Smooth muscle cell (in vitro differentiated cells): ENCODE data around the gene SNX7. TPM values are rescaled to one million over a fixed set of nuclear protein-coding genes. Genes with fewer than 3 reads are reported as not detected.

Experiments
- DNase-seq: peaks from one replicate; lab custom pipeline; 2025; ENCODE audit not compliant: unreplicated experiment; lab: John Stamatoyannopoulos, UW
- H2AFZ ChIP-seq: fragments of 200-600 bp; sonication (generic); 2 replicates; pipeline ENCODE4 v1.6.0; 2016; ENCODE audit warnings: antibody characterized with exemption, low read depth, mild to moderate bottlenecking
- H3F3A ChIP-seq: fragments of 200-600 bp; sonication (generic); 2 replicates; pipeline ENCODE4 v1.6.0; 2017; ENCODE audit warnings: antibody characterized with exemption, low read depth
- H3K27ac ChIP-seq: fragments of 200-600 bp; sonication (generic); 2 replicates; pipeline ENCODE4 v1.5.1; 2016; ENCODE audit warnings: low read depth, mild to moderate bottlenecking
- H3K27me3 ChIP-seq: fragments of 200-600 bp; sonication (generic); 2 replicates; pipeline ENCODE4 v1.6.1; 2016; ENCODE audit warnings: low read depth, mild to moderate bottlenecking
- H3K36me3 ChIP-seq: fragments of 200-600 bp; sonication (generic); 2 replicates; pipeline ENCODE4 v1.5.1; 2016; ENCODE audit warnings: low read depth
- H3K4me1 ChIP-seq: fragments of 200-600 bp; sonication (generic); 2 replicates; pipeline ENCODE4 v1.5.1; 2016; ENCODE audit warnings: low read depth
- H3K4me2 ChIP-seq: fragments of 200-600 bp; sonication (generic); 2 replicates; pipeline ENCODE4 v1.6.0; 2016; ENCODE audit warnings: mild to moderate bottlenecking
- H3K4me3 ChIP-seq: fragments of 200-600 bp; sonication (generic); 2 replicates; pipeline ENCODE4 v1.5.1; 2016; ENCODE audit warnings: mild to moderate bottlenecking
- H3K79me2 ChIP-seq: fragments of 200-600 bp; sonication (generic); 2 replicates; pipeline ENCODE4 v1.6.0; 2016; ENCODE audit warnings: low read depth, mild to moderate bottlenecking
- H3K9ac ChIP-seq: fragments of 200-600 bp; sonication (generic); 2 replicates; pipeline ENCODE4 v1.6.0; 2016; ENCODE audit warnings: low read depth
- H3K9me3 ChIP-seq: fragments of 200-600 bp; sonication (generic); replicated peaks from 2 replicates; pipeline ENCODE4 v1.5.1; 2016; ENCODE audit warnings: low read depth
- H4K20me1 ChIP-seq: fragments of 200-600 bp; sonication (generic); 2 replicates; pipeline ENCODE4 v1.6.0; 2016; ENCODE audit warnings: low read depth
- CTCF ChIP-seq: fragments of 200-600 bp; sonication (generic); IDR thresholded peaks from 2 replicates; pipeline ENCODE4 v1.5.1; 2017; ENCODE audit warnings: borderline replicate concordance, mild to moderate bottlenecking, antibody characterized with exemption; ENCODE audit not compliant: insufficient read depth, poor library complexity, severe bottlenecking
- WGBS: methylation state at CpG from one replicate; pipeline ENCODE4 v1.1.7; 2016; ENCODE audit warnings: low lambda C conversion rate; 5-methylcytosine and 5-hydroxymethylcytosine counted together
- polyA plus RNA-seq: library from polyadenylated mRNA; unstranded; fragments of >200 nt; fragmentation: Nextera tagmentation; extraction: Ambion mirVana; gene quantifications from 2 replicates; pipeline ENCODE4 v1.2.1, GENCODE V29; 2016
- total RNA-seq: library from RNA; depleted of rRNA; stranded (reverse); fragments of >200 nt; gene quantifications from 2 replicates; pipeline ENCODE4 v1.2.3, GENCODE V29; 2014

SNX7 gene
- total and polyA plus RNA-seq, 2 experiments from 2014 or later = 40.0 to 46.0 TPM

- Histone ChIP-seq H3K4me2 (no peak overlapping the region), H3K79me2 (no peaks in the 10 kb centered on the region), H2AFZ (no peak overlapping the region), H4K20me1 (no peaks in the 10 kb centered on the region), H3K9me3 (no peaks in the 10 kb centered on the region), H3K4me1 (no peaks in the 10 kb centered on the region), H3K4me3 (no peak overlapping the region), H3K36me3 (no peaks in the 10 kb centered on the region), H3K27me3 (no peaks in the 10 kb centered on the region), H3K9ac (no peak overlapping the region), H3F3A (no peaks in the 10 kb centered on the region), H3K27ac (no peak overlapping the region)
- DNase-seq = no peak
- no peak for TF ChIP-seq CTCF
- WGBS = 88% methylated on average over 2 of the region's 2 CpGs
Observed at GRCh38 chr1:98644510-98644909, 17.0 kb upstream of the SNX7 start.

GRCh38 chr1:98651116-98651632 is 10.3 kb upstream of the SNX7 start:
- no peak for DNase-seq
- no peak overlapping the region for H3K4me2 ChIP-seq
- H3K9ac ChIP-seq = no peak overlapping the region
- no peaks in the 10 kb centered on the region for H3K79me2 ChIP-seq
- 84% methylated on average over 6 of the region's 6 CpGs for WGBS
- no peak for TF ChIP-seq CTCF
- no peaks in the 10 kb centered on the region for H3K4me1 ChIP-seq
- no peak overlapping the region for H3K27ac ChIP-seq
- no peaks in the 10 kb centered on the region for H4K20me1 ChIP-seq
- no peaks in the 10 kb centered on the region for H3F3A ChIP-seq
- no peak overlapping the region for H2AFZ ChIP-seq
- H3K27me3 ChIP-seq = no peaks in the 10 kb centered on the region
- no peaks in the 10 kb centered on the region for H3K36me3 ChIP-seq
- H3K9me3 ChIP-seq = no peaks in the 10 kb centered on the region
- H3K4me3 ChIP-seq = no peak overlapping the region

- H2AFZ ChIP-seq = no peak overlapping the region
- no peak overlapping the region for H3K4me2 ChIP-seq
- H3K9ac ChIP-seq = no peak overlapping the region
- TF ChIP-seq CTCF = no peak
- H3K4me3 ChIP-seq = no peak overlapping the region
- H3K27me3 ChIP-seq = no peaks in the 10 kb centered on the region
- no peaks in the 10 kb centered on the region for H3K9me3 ChIP-seq
- H3K27ac ChIP-seq = no peak overlapping the region
- 95% methylated on average over 2 of the region's 2 CpGs for WGBS
- no peaks in the 10 kb centered on the region for H3F3A ChIP-seq
- H3K79me2 ChIP-seq = no peaks in the 10 kb centered on the region
- H3K4me1 ChIP-seq = no peaks in the 10 kb centered on the region
- H4K20me1 ChIP-seq = no peaks in the 10 kb centered on the region
- H3K36me3 ChIP-seq = no peaks in the 10 kb centered on the region
- no peak for DNase-seq
Observed at GRCh38 chr1:98653123-98653522, 8.4 kb upstream of the SNX7 start.

GRCh38 chr1:98659879-98660278 is 1.6 kb upstream of the SNX7 start:
- H3K36me3 ChIP-seq = no peaks in the 10 kb centered on the region

More at GRCh38 chr1:98659879-98660278, 1.6 kb upstream of the SNX7 start:
- TF ChIP-seq CTCF = no peak
- Histone ChIP-seq H3F3A (peaks cover 8% of the 10 kb centered on the region), H3K4me3 (no peak overlapping the region), H3K79me2 (peaks cover 16% of the 10 kb centered on the region), H3K9ac (no peak overlapping the region), H3K27me3 (no peaks in the 10 kb centered on the region), H3K4me2 (no peak overlapping the region), H2AFZ (no peak overlapping the region), H3K27ac (no peak overlapping the region), H3K9me3 (no peaks in the 10 kb centered on the region), H3K4me1 (peaks cover 14% of the 10 kb centered on the region), H4K20me1 (no peaks in the 10 kb centered on the region)
- DNase-seq = no peak
